BE2C (cell line): ENCODE measurements around the gene OGA. TPM values are rescaled to one million over a fixed set of nuclear protein-coding genes. Genes with fewer than 3 reads are reported as not detected.

Source experiments
- DNase-seq: peaks from one replicate; pipeline ENCODE4 v3.0.0-alpha.2; 2020
- H3K27me3 ChIP-seq: fragments of 250-450 bp; sonication (Bioruptor Pico); 2 replicates; pipeline ENCODE4 v1.5.1; 2020; ENCODE audit warnings: mild to moderate bottlenecking
- H3K36me3 ChIP-seq: fragments of 250-450 bp; sonication (Bioruptor Pico); 2 replicates; pipeline ENCODE4 v1.5.1; 2020; ENCODE audit warnings: mild to moderate bottlenecking
- H3K4me1 ChIP-seq: fragments of 250-450 bp; sonication (Bioruptor Pico); 2 replicates; pipeline ENCODE4 v1.5.1; 2020
- H3K4me3 ChIP-seq: 2 replicates; pipeline ENCODE4 v1.5.1; 2011; ENCODE audit warnings: low read depth, low read length
- H3K9me3 ChIP-seq: fragments of 250-450 bp; sonication (Bioruptor Pico); 2 replicates; pipeline ENCODE4 v1.5.1; 2020
- CTCF ChIP-seq: IDR thresholded peaks from 2 replicates; pipeline ENCODE4 v1.5.1; 2012; ENCODE audit warnings: mild to moderate bottlenecking, low read depth, low read length
- polyA plus RNA-seq: library from polyadenylated mRNA; unstranded; fragments of >200 nt; gene quantifications from one replicate; pipeline ENCODE4 v1.2.1, GENCODE V29; 2012; ENCODE audit warnings: low read depth, missing spikeins; ENCODE audit not compliant: insufficient read length, insufficient read depth

The OGA gene
- 41.7 TPM for polyA plus RNA-seq

DNA sequence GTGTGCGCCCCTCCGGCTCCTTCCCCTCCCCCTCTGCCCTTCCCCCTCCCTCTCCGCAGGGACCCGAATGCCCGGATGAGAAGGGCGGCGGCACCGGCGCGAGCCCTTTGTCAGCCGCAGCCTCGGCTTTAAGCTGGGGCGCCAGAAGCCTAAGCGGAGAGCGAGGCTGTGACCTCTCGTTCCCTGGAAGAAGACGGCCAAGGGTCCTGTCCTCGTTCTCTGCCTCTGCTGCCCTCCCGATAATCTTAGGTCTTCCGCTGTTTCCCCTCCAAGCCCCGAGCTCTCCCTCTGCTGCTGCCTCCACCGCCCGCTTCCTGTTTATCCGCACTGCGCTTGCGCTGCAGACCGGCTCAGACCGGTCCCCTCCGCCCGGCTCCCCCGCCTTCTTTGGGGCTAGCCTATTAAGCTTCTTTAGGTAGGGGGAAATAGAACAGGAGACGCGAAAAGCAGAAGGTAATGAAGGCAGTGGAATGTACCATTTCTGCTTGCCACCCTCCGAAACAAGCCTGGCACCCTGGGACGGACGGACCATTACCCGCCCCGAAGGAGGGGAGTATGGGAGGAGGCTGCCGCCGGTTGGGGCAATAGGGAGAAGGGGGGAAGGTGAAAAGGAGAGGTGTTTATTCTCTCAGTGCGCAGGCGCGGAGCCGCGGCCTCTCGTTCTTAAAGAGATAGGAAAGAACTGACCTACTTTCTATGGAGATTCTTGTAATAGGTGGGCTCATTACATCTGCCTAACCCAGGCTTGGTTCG, at the start of gene OGA:
TSS of gene OGA (minus strand) at position 326 of the 753 bp plus-strand sequence. CDS start 422 bp downstream, outside the sequence.
- Histone ChIP-seq H3K9me3 (no peaks in the 10 kb centered on the region), H3K36me3 (peaks cover 8% of the 10 kb centered on the region), H3K4me1 (no peaks in the 10 kb centered on the region), H3K27me3 (no peaks in the 10 kb centered on the region), H3K4me3 (peak within 1 kb of the TSS; percentile 76)
- peak; percentile 97 for DNase-seq
- TF ChIP-seq CTCF = no peak

DNA sequence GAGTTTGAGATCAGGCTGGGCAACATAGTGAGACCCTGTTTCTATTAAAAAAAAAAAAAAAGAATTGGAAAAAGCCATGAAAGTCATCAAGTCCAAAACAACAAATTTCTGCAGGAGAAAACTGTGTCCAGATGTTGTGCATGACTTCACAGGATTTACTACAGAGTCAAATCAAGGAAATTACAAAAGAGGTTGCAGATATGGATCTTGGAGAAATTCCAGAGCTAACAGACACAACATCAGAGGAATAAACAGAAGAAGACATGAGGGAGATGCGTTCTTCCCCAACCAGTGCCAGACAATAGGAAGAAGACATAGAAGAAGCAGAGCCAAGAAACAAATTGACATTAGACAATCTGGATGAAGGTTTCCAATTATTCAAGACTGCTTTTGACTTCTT, 49.7 kb upstream of the OGA start:
- no peak for DNase-seq
- Histone ChIP-seq H3K36me3 (no peaks in the 10 kb centered on the region), H3K9me3 (no peaks in the 10 kb centered on the region), H3K4me3 (no peak overlapping the region), H3K27me3 (no peaks in the 10 kb centered on the region), H3K4me1 (no peaks in the 10 kb centered on the region)
- no peak for TF ChIP-seq CTCF

DNA sequence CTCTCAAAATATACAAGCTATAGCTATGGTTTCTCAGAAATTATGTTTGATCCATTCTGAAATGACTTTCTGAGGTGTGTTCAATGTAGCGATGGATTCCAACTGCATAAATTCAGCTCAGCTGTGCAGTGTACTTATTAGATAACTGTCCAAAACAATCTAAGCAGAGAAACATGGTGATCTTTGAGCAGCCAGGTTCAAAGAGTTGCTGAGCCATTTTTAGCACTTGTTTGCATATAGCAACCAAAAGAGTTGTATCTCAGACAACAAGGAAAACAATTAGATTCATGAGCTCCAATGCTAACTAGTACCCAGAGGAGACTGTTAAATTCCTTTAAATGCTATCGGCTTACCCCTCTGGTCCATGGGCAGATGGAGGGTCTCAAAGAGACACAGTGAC, 41.3 kb upstream of the OGA start:
- DNase-seq = no peak
- no peaks in the 10 kb centered on the region; the same call in 1 of the 2 replicates for H3K4me1 ChIP-seq
- H3K27me3 ChIP-seq = no peaks in the 10 kb centered on the region
- no peak for TF ChIP-seq CTCF
- H3K9me3 ChIP-seq = no peaks in the 10 kb centered on the region
- H3K4me3 ChIP-seq = no peak overlapping the region
- no peaks in the 10 kb centered on the region for H3K36me3 ChIP-seq

GRCh38 chr10:101858723-101859500, 40.7 kb upstream of the OGA start:
- no peaks in the 10 kb centered on the region for H3K27me3 ChIP-seq
- H3K4me3 ChIP-seq = no peak overlapping the region
- no peak for TF ChIP-seq CTCF
- no peak for DNase-seq
- H3K9me3 ChIP-seq = no peaks in the 10 kb centered on the region
- no peaks in the 10 kb centered on the region; the same call in 1 of the 2 replicates for H3K4me1 ChIP-seq
- H3K36me3 ChIP-seq = no peaks in the 10 kb centered on the region

DNA sequence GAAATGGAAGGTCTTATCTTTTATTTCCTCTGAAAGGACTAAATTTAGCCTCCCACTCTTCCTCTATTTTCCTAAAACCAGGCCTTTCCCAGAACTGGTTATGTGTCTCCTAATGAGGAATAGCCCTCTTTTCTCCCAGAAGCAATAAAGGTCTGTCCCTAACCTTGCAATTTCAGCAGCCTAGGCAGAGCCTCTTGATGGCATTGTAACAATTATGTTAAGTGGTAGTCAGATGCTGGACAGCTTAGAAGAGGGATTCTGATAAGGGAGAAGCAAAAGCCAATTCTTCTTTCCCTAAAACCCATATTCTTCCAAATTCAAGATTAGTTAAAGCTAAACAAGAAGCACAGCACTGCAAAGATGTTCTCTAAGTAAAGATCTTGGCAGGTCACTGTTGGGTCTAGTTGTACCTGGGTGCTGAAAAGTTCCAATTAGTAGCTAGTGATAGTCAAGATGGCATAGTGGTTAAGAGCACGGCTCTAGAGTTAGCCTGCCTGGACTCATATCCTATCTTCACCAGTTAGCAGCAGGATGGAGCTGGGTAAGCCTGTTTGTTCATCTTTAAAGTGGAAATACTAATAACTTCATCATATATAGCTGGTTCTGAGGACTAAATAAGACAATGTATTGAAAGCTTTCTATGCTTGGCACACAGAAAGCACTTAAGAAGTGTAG, 39.7 kb upstream of the OGA start:
- Histone ChIP-seq H3K9me3 (no peaks in the 10 kb centered on the region), H3K36me3 (no peaks in the 10 kb centered on the region), H3K27me3 (no peaks in the 10 kb centered on the region), H3K4me3 (no peak overlapping the region), H3K4me1 (no peaks in the 10 kb centered on the region; the same call in 1 of the 2 replicates)
- no peak for DNase-seq
- no peak for TF ChIP-seq CTCF
